ENCODE results near the gene GLDN. TPM values are rescaled to one million over a fixed set of nuclear protein-coding genes. Genes with fewer than 3 reads are reported as not detected.

GLDN gene
- total and polyA plus RNA-seq, 10 of the 15 experiments (the other 5 are each of a cell fraction or from before 2014, with no cell fraction given), result 0.13 TPM; not detected in 9

DNA sequence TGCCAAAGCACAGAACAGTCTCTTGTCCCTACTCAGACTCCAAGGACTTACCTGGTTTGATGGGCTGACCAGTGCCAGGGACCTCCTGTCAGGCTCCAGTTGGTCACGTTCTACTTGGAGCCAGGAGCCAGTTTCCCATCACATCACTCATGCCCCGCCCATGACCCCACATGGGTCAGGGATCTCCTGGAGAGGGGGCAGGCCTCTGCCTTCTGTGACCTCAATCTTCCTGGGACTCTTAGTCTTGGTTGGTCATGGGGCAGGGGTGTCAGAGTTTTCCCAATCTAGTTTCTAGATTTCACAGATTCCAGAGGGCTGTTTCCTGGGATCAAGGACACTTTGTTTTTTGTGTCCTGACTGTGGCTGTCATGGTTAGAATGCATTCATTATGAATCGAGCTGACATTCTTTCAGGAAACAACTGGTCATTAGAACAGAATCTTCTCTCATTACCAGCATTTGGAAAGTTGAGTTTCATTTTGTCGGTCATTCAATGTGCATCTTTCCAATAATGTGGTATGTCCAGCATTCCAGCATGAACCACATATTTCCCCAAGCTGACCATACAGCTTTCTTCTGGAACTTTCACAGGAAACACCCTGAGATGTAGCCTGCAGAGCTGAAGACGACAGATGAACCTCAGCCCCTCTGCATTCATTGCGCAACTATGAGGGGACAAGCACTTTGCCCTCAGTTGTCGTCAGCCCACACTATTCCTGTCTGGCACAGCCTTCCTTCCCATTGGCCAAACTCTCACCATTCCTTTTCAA, 22.9 kb upstream of the GLDN start (continued):
- TF ChIP-seq HDAC6 (IDR thresholded peaks at IDR 0.05; ENCODE audit: unreplicated experiment), result no peak
- no peak for TF ChIP-seq POU2F2 (IDR thresholded peaks at IDR 0.05; ENCODE audit: borderline replicate concordance, low read depth, low read length)

DNA sequence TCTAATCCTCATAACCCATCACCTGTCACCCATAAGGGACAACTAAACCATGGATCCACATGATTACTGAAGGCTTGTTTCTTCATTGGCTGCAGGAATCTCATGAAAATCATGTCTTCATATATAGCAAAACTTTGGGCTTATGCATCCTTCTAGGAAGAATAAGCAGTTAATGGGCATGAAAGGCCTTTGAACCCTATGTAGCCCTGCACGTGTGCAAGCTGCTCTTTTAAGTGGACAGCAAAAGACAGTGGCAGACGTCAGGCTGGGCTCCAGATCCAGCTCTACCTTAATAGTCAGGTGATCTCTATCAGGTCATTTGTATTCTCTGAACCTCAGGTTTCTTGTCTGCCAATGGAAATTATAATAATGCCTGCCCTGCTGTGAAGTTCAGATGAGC, 21.9 kb upstream of the GLDN start:
- Histone ChIP-seq H3K36me3 (ENCODE audit: control insufficient read depth in 2 of 2, insufficient read depth in 2 of 2, low read length in 1 of 2) (no peaks in the 10 kb centered on the region), H3K27me3 (replicated peaks in 1 of 2; ENCODE audit: control insufficient read depth in 2 of 2, insufficient read depth in 2 of 2, low read length in 1 of 2) (peaks cover 6% of the 10 kb centered on the region in 2 experiments), H3K27ac (ENCODE audit: control insufficient read depth, insufficient read depth) (no peak overlapping the region), H3K4me3 (no peak overlapping the region), H3K4me1 (ENCODE audit: control insufficient read depth, insufficient read depth, low read length) (no peaks in the 10 kb centered on the region), H2AFZ (ENCODE audit: control insufficient read depth, low read depth, low read length) (no peak overlapping the region), H4K20me1 (ENCODE audit: control insufficient read depth, insufficient read depth) (no peaks in the 10 kb centered on the region), H3K79me2 (ENCODE audit: control insufficient read depth, insufficient read depth, low read length) (no peaks in the 10 kb centered on the region), H3K9ac (ENCODE audit: control insufficient read depth, insufficient read depth, low read length) (no peak overlapping the region), H3K9me3 (replicated peaks; ENCODE audit: control insufficient read depth, insufficient read depth, low read length) (no peaks in the 10 kb centered on the region), H3K4me2 (ENCODE audit: control insufficient read depth, insufficient read depth) (no peak overlapping the region)
- FAIRE-seq, result no peak
- DNase-seq (ENCODE audit: low read depth, low spot score), result no peak
- BruUV-seq (replicated peaks), result no TSS peak
- POLR2A ChIA-PET, result no interaction called here
- intact Hi-C loops (cut with micrococcal nuclease; ENCODE audit: unreplicated experiment) (no loop called here), in situ Hi-C loops (cut with MboI) (no loop called here)
- ATAC-seq, result no peak
- CTCF ChIA-PET, result no interaction called here
- TF ChIP-seq, protein P1, sequence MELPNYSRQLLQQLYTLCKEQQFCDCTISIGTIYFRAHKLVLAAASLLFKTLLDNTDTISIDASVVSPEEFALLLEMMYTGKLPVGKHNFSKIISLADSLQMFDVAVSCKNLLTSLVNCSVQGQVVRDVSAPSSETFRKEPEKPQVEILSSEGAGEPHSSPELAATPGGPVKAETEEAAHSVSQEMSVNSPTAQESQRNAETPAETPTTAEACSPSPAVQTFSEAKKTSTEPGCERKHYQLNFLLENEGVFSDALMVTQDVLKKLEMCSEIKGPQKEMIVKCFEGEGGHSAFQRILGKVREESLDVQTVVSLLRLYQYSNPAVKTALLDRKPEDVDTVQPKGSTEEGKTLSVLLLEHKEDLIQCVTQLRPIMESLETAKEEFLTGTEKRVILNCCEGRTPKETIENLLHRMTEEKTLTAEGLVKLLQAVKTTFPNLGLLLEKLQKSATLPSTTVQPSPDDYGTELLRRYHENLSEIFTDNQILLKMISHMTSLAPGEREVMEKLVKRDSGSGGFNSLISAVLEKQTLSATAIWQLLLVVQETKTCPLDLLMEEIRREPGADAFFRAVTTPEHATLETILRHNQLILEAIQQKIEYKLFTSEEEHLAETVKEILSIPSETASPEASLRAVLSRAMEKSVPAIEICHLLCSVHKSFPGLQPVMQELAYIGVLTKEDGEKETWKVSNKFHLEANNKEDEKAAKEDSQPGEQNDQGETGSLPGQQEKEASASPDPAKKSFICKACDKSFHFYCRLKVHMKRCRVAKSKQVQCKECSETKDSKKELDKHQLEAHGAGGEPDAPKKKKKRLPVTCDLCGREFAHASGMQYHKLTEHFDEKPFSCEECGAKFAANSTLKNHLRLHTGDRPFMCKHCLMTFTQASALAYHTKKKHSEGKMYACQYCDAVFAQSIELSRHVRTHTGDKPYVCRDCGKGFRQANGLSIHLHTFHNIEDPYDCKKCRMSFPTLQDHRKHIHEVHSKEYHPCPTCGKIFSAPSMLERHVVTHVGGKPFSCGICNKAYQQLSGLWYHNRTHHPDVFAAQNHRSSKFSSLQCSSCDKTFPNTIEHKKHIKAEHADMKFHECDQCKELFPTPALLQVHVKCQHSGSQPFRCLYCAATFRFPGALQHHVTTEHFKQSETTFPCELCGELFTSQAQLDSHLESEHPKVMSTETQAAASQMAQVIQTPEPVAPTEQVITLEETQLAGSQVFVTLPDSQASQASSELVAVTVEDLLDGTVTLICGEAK (IDR thresholded peaks at IDR 0.05; ENCODE audit: borderline replicate concordance), result no peak
- no peak for TF ChIP-seq SREBF2 (IDR thresholded peaks at IDR 0.05; ENCODE audit: low read length)
- TF ChIP-seq FOXM1 (IDR thresholded peaks at IDR 0.05; ENCODE audit: low read depth, low read length), result no peak
- no peak for TF ChIP-seq CHD1 (IDR thresholded peaks at IDR 0.05; ENCODE audit: low read depth, low read length)
- no peak for TF ChIP-seq NFYA (IDR thresholded peaks at IDR 0.05; ENCODE audit: borderline replicate concordance, low read depth, low read length)
- no peak for TF ChIP-seq ZNF24 (IDR thresholded peaks at IDR 0.05)
- TF ChIP-seq KAT2A (conservative IDR thresholded peaks at IDR 0.05; ENCODE audit: control insufficient read depth, low read depth, low read length), result no peak
- TF ChIP-seq NFYB (IDR thresholded peaks at IDR 0.05; ENCODE audit: insufficient read depth, low read depth, low read length), result no peak
- TF ChIP-seq IKZF1 (conservative IDR thresholded peaks at IDR 0.05), result no peak
- TF ChIP-seq, protein P2, sequence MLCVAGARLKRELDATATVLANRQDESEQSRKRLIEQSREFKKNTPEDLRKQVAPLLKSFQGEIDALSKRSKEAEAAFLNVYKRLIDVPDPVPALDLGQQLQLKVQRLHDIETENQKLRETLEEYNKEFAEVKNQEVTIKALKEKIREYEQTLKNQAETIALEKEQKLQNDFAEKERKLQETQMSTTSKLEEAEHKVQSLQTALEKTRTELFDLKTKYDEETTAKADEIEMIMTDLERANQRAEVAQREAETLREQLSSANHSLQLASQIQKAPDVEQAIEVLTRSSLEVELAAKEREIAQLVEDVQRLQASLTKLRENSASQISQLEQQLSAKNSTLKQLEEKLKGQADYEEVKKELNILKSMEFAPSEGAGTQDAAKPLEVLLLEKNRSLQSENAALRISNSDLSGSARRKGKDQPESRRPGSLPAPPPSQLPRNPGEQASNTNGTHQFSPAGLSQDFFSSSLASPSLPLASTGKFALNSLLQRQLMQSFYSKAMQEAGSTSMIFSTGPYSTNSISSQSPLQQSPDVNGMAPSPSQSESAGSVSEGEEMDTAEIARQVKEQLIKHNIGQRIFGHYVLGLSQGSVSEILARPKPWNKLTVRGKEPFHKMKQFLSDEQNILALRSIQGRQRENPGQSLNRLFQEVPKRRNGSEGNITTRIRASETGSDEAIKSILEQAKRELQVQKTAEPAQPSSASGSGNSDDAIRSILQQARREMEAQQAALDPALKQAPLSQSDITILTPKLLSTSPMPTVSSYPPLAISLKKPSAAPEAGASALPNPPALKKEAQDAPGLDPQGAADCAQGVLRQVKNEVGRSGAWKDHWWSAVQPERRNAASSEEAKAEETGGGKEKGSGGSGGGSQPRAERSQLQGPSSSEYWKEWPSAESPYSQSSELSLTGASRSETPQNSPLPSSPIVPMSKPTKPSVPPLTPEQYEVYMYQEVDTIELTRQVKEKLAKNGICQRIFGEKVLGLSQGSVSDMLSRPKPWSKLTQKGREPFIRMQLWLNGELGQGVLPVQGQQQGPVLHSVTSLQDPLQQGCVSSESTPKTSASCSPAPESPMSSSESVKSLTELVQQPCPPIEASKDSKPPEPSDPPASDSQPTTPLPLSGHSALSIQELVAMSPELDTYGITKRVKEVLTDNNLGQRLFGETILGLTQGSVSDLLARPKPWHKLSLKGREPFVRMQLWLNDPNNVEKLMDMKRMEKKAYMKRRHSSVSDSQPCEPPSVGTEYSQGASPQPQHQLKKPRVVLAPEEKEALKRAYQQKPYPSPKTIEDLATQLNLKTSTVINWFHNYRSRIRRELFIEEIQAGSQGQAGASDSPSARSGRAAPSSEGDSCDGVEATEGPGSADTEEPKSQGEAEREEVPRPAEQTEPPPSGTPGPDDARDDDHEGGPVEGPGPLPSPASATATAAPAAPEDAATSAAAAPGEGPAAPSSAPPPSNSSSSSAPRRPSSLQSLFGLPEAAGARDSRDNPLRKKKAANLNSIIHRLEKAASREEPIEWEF (IDR thresholded peaks at IDR 0.05; ENCODE audit: insufficient replicate concordance, low read depth, low read length), result no peak
- TF ChIP-seq SMAD5 (IDR thresholded peaks at IDR 0.05; ENCODE audit: low read depth), result no peak
- no peak for TF ChIP-seq HCFC1 (IDR thresholded peaks at IDR 0.05; ENCODE audit: low read length)
- WGBS (ENCODE audit: insufficient coverage, insufficient replicate concordance, low lambda C conversion rate, missing lambda C conversion rate), result 18% methylated on average over 2 of the region's 2 CpGs
- SMC1A ChIA-PET (ENCODE audit: uncharacterized antibody, unreplicated experiment), result interaction anchor here (0.6 kb wide), 1 partner anchor 423 kb away, joined by 3 read pairs; no protein-coding TSS in a partner anchor
- RAD21 ChIA-PET (ENCODE audit: unreplicated experiment), result no interaction called here
